GM12874 (cell line): ENCODE measurements around the gene CATSPERZ.

Experiments used
- TF ChIP-seq, protein P1 (sequence below): IDR thresholded peaks from 2 replicates; pipeline ENCODE4 v1.5.1; 2011; ENCODE audit warnings: low read depth, mild to moderate bottlenecking, control low read depth, low read length, moderate library complexity; ENCODE audit not compliant: insufficient read depth

CATSPERZ gene

GRCh38 chr11:64265176-64266160 is 34.7 kb upstream of the CATSPERZ start:
- TF ChIP-seq, protein P1, sequence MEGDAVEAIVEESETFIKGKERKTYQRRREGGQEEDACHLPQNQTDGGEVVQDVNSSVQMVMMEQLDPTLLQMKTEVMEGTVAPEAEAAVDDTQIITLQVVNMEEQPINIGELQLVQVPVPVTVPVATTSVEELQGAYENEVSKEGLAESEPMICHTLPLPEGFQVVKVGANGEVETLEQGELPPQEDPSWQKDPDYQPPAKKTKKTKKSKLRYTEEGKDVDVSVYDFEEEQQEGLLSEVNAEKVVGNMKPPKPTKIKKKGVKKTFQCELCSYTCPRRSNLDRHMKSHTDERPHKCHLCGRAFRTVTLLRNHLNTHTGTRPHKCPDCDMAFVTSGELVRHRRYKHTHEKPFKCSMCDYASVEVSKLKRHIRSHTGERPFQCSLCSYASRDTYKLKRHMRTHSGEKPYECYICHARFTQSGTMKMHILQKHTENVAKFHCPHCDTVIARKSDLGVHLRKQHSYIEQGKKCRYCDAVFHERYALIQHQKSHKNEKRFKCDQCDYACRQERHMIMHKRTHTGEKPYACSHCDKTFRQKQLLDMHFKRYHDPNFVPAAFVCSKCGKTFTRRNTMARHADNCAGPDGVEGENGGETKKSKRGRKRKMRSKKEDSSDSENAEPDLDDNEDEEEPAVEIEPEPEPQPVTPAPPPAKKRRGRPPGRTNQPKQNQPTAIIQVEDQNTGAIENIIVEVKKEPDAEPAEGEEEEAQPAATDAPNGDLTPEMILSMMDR = no peak

GRCh38 chr11:64266339-64266738 is 33.8 kb upstream of the CATSPERZ start:
- TF ChIP-seq, protein P1 = no peak

- TF ChIP-seq, protein P1 = no peak
These were observed 32.8 kb upstream of the CATSPERZ start for GRCh38 chr11:64267207-64267945.

DNA sequence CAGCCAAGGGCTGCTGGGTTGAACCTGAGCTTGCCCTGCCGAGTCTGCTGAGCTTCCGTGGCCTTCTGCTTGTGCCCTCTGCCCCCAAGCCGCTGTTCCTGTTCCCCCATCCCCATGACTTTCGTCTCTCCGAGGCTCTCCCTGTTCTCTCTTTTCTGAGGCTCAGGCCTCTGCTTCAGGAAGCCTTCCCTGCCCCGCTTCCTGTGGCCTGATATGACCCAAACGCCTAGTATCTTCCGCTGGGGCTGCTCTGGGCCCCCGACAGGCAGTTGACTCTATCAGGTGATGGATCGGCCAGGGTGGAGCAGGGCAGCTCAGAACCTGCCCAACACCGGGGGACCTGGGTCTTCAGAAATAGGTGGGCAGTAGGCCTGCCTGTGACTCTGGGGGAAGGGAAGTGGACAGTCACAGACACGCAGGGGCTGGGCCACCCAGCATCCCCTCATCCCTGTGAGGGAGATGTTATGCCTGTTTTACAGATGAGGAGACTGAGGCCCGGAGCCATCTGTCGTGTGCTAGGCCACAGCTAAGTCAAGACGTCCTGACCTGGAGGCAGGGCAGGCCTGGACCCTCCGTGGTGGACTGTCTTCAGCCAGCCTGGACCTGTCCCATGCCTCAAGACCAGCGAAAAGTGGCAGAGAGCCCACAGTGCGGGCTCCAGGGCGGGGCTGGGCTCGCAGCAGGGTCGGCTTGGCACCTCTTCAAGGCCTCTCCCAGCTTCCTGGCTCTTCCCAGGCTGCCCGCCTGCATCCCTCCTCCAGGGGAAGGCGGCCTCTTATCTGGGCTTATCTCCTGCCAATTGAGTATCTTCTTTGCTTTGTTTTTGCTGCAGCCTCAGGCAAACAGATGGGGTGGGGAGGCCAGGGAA is 31.9 kb upstream of the CATSPERZ start:
- TF ChIP-seq, protein P1 = no peak

DNA sequence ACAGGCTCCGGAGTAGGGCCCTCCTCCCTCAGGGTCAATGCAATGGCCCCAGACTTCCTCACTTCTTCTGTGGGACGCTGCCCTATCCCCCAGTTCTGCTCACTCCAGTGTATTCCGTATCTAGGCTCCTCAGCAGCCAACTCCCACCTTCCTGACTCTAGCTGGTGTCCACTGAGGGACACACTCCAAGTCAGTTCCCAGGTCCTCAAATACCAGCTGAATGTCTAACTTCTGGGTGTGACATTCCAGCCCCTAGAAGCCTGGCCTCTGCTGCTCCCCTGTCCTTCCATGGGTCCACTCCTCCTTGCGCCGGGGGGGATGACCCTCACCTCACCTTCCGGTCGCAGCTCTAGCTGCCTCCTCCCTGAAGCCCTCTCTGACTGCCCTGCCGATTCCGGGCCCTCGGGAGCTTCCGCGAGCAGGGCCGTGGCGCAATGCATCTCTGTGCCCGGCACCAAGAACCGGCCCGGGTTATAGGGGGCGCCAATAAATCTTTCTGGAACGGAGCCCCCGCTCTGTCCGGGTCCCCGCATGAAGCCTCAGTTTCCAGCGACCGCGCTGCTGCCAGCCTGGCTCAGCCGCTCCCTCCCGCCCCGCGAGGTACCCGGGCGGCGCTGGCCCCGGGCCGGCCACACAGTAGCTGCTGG is 31.1 kb upstream of the CATSPERZ start:
- TF ChIP-seq, protein P1 = no peak

DNA sequence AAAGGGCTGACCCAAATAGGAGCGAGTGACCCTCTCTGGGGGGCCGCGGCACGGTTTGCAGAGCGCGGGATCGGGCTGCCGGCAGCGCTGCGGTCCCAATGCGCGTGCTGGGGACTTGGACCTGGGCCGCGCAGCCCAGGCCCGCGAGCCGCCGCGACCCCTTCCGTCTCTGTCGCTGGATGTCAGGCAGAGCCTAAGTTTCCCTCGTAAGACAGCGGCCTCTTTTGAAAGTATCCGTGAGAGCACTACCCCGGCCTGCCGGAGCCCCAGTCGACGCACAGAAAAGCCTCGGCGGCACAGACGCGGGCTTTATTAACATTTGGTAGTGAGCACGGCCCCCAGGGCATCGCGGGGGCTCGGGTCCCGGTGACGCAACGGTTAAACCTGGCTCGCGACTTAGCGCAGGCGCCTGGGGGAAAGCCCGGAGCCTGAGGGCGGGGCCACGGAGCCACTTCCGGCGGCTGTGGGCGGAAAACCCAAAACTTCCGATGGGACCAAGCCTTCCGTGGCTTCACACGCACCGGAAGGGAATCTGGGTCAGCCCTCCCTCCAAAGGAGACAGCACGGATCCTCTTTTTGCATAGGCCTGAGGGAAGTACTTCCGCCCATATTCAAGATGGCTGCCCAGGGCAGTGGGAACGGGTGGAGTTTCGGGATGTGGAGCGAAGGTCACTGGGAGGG is 30.5 kb upstream of the CATSPERZ start:
- TF ChIP-seq, protein P1 = 0 out of 2 replicates have a peak, but pooled peaks have one; percentile 0
